Epithelial cell of esophagus (primary cell): ENCODE results near the gene FAM47B.
A peak's percentile ranks its signal among the peaks of the same experiment; 100 is the strongest.

ENCODE experiments used
- DNase-seq: peaks from one replicate; pipeline ENCODE4 v3.0.0; 2010; ENCODE audit warnings: low read depth
- H3K4me3 ChIP-seq: 2 replicates; pipeline ENCODE4 v1.5.1; 2011; ENCODE audit warnings: mild to moderate bottlenecking, low read length, control low read depth
- TF ChIP-seq, protein P1 (sequence below): IDR thresholded peaks from 2 replicates; pipeline ENCODE4 v1.5.1; 2011; ENCODE audit warnings: low read depth, mild to moderate bottlenecking, low read length, control low read depth, inconsistent platforms; ENCODE audit not compliant: insufficient read depth; ENCODE audit errors: missing control alignments

Gene FAM47B

DNA sequence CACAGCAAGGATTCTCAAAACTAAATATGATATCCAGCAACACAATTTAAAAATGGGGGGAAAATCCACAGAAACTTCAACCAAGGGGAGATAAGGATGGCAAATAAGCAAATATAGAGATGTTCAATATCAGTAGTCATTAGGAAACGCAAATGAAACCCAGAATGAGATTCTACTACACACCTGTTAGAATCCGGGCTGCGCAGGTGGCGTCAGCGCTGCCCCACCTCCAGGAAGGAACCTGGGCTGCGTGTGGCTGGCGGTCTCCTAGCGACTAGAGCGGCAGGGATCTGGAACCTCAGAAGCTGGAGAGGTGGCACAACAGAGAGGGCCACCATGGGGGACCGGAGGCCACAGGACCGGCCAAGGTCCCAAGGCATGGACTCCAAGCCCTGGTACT is at the start of gene FAM47B:
Gene FAM47B, plus strand, starts transcription at position 301 of the 400 bp plus-strand sequence. Its CDS starts 36 bp downstream, at position 337.
- TF ChIP-seq, protein P1, sequence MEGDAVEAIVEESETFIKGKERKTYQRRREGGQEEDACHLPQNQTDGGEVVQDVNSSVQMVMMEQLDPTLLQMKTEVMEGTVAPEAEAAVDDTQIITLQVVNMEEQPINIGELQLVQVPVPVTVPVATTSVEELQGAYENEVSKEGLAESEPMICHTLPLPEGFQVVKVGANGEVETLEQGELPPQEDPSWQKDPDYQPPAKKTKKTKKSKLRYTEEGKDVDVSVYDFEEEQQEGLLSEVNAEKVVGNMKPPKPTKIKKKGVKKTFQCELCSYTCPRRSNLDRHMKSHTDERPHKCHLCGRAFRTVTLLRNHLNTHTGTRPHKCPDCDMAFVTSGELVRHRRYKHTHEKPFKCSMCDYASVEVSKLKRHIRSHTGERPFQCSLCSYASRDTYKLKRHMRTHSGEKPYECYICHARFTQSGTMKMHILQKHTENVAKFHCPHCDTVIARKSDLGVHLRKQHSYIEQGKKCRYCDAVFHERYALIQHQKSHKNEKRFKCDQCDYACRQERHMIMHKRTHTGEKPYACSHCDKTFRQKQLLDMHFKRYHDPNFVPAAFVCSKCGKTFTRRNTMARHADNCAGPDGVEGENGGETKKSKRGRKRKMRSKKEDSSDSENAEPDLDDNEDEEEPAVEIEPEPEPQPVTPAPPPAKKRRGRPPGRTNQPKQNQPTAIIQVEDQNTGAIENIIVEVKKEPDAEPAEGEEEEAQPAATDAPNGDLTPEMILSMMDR: no peak
- no peak for DNase-seq
- no peak within 1 kb of the TSS for H3K4me3 ChIP-seq

DNA sequence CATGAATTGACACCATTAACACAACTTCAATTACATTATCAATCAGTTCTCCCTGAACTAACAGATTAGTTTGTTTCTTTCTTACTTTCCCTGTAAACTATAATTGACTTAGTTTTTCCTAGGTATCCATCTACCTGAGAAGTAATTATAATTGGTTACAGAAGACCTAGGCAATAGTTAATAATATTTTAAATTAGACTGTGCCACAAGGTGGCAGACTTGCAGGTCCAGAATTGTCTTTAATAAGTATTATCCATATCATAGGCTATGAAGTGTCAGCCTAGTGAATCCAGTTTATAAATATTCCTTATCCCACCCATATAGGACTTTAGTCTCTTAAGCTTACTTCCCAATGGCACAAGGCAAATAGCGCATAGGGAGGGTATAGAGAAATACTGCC is 48.9 kb upstream of the FAM47B start:
- no peak overlapping the region for H3K4me3 ChIP-seq
- TF ChIP-seq, protein P1: peak; percentile 24
- peak; percentile 15 for DNase-seq

DNA sequence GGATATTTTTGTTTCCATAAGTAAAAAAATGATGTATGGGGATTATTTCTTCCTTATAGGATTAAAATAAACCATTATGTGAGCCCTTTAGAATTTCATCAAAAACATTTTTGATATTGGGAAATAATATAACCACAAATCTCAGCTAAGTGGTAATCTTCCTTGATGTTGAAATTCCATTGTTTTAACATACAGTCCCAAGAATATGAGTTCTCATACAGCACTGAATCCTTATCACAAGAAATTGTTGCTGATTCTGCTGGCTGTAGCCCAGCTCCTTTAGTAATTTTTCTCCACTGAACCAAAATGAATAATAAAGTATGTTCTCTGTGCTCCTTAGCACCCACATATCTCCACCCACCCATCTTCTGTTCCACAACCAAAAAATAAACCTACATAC is 41.9 kb upstream of the FAM47B start:
- DNase-seq: no peak
- H3K4me3 ChIP-seq: no peak overlapping the region
- TF ChIP-seq, protein P1: no peak

DNA sequence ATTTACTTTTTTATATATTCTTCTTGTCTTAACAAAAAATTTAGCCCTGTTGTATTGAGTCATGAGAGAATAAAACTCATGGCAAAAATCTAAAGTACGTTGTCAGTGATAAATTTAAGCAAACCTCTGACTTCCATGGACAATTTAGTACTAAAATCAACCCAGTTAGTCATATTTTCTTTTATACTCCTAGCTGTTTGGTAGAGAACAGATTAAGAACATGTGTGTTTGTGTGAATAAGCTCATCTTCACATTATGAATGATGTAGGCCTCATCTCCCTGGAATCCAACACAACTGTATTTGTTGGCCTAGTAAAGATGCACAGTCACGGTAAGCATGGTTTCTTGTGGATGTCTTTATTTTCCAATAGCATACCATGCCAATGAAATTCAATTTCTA is 40.8 kb upstream of the FAM47B start:
- TF ChIP-seq, protein P1: no peak
- no peak for DNase-seq
- no peak overlapping the region for H3K4me3 ChIP-seq

DNA sequence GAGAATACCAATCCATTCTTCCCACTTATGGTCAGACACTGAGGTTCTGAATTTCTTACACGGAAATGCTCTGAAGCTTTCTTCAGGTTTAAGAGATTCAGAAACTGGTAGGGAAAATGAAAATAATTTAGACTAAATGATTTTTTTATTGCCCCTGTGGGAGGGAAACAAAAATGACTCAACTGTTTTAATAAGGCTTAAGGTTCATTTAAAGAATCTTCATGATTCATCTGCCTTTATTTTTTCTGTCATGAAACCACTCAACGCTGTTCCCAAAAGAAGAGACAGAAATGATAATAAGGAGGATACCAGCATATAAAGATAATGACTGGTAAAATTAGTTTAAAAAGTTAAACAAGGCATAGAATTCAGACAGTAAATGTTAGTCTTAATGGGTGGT is 39.3 kb upstream of the FAM47B start:
- TF ChIP-seq, protein P1: no peak
- H3K4me3 ChIP-seq: no peak overlapping the region
- DNase-seq: no peak

DNA sequence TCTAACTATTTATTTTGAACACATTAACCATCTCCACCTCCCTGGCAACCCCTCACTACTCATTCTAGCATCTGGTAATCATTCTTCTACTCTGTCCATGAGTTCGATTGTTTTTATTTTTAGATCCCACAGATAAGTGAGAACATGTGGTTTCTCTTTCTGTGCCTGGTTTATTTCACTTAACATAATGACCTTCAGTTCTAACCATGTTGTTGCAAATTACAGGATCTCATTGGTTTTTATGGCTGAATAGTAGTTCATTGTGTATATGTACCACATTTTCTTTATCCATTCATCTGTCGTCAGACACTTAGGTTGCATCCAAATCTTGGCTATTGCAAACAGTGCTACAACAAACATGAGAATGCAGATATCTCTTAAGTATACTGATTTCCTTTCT is 33.4 kb upstream of the FAM47B start:
- no peak overlapping the region for H3K4me3 ChIP-seq
- TF ChIP-seq, protein P1: no peak
- DNase-seq: no peak

DNA sequence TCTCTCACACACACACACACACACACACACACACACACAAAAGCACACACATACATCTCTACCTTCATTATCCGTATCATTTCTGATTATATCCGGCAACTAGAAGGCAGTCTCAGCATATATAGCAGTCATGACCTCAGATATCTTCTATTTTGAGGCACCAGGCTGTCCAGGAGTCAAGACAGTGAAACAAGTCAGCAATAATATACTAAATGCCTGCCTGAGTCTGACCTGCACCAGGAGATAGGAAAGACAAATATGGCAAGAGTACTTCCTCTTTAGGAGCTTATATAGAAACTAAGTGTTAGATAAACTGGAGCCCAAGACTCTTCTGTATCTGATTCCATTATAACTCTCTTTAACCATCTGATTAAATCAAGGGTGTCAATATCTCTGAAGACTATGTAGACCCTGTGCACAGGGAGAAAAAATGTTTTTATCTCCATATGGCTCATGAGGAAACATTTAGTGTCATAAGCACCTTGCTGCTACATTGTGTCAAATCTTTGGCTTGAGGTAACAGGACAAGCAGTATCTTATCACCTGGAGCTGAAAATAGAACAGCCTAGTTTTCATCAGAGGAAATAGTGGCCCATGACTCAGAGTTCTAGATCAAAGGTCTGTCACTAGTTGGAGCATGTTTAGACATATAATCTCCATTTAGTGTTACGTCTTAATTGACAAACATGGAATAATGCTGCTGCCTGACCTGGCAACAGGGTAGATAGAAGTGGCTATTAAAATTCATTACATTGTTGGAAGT is 27.0 kb upstream of the FAM47B start:
- TF ChIP-seq, protein P1: no peak
- no peak overlapping the region for H3K4me3 ChIP-seq
- peak; percentile 74 for DNase-seq
